HL-60 (cell line): Measurements from ENCODE around the gene CCDC82.

ENCODE experiments used
- POLR2AphosphoS5 ChIP-seq: IDR thresholded peaks from 2 replicates; pipeline ENCODE4 v1.6.1; 2012; ENCODE audit warnings: low read depth
- TF ChIP-seq, protein P1 (sequence below): IDR thresholded peaks from one replicate; pipeline ENCODE4 v1.5.1; 2011; ENCODE audit warnings: low read length, control low read depth, inconsistent platforms; ENCODE audit not compliant: insufficient read depth

DNA sequence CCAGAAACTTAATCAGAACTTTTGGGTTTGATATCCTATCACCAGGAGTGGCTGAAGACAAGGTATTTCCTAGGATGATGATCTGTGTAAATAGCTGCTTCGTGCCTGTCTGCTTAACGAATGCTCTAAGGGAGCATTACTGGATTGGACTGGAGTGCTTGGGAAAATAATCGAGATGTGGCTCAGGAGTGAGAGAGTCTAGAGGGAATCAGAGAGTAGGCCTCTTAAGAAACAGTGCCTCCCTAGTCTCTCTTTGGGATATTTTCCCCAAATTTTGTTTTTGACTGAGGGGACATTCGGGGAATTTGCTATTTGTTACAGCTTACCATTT, 49.2 kb downstream of the CCDC82 start:
- TF ChIP-seq, protein P1, sequence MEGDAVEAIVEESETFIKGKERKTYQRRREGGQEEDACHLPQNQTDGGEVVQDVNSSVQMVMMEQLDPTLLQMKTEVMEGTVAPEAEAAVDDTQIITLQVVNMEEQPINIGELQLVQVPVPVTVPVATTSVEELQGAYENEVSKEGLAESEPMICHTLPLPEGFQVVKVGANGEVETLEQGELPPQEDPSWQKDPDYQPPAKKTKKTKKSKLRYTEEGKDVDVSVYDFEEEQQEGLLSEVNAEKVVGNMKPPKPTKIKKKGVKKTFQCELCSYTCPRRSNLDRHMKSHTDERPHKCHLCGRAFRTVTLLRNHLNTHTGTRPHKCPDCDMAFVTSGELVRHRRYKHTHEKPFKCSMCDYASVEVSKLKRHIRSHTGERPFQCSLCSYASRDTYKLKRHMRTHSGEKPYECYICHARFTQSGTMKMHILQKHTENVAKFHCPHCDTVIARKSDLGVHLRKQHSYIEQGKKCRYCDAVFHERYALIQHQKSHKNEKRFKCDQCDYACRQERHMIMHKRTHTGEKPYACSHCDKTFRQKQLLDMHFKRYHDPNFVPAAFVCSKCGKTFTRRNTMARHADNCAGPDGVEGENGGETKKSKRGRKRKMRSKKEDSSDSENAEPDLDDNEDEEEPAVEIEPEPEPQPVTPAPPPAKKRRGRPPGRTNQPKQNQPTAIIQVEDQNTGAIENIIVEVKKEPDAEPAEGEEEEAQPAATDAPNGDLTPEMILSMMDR: no peak
- TF ChIP-seq POLR2AphosphoS5: no peak
